ENCODE data around the gene PCDHA9.

- TF ChIP-seq POLR2A (IDR thresholded peaks at IDR 0.05; ENCODE audit: low read length) (no peak), GATA1 (IDR thresholded peaks at IDR 0.05; ENCODE audit: low read depth, low read length) (no peak)
These were observed 29.0 kb downstream of the PCDHA9 start for GRCh38 chr5:140877262-140877581.
